Activated naive CD8-positive, alpha-beta T cell (primary cell): ENCODE data around the gene CPSF6.
"Not testable (repeated sequence)": the region's sequence is repeated elsewhere in the genome, so short reads cannot be mapped to it uniquely, and the experiment has no call there.

Experiments
- H3K27ac Mint-ChIP-seq: one replicate; pipeline ENCODE4 v1.8.0; 2021; ENCODE audit warnings: mixed read lengths
- H3K27me3 Mint-ChIP-seq: one replicate; pipeline ENCODE4 v1.8.0; 2021; ENCODE audit warnings: mixed read lengths
- H3K36me3 Mint-ChIP-seq: one replicate; pipeline ENCODE4 v1.8.0; 2021; ENCODE audit warnings: mixed read lengths
- H3K4me1 Mint-ChIP-seq: one replicate; pipeline ENCODE4 v1.8.0; 2021; ENCODE audit warnings: low read depth, mixed read lengths
- H3K4me3 Mint-ChIP-seq: one replicate; pipeline ENCODE4 v1.8.0; 2021; ENCODE audit warnings: mild to moderate bottlenecking, mixed read lengths
- H3K9me3 Mint-ChIP-seq: one replicate; pipeline ENCODE4 v1.8.0; 2021; ENCODE audit warnings: low read depth, mixed read lengths

CPSF6 gene

GRCh38 chr12:69278814-69279782 lies 39.7 kb downstream of the CPSF6 start:
- Mint-ChIP-seq H3K27me3 (no peaks in the 10 kb centered on the region), H3K36me3 (no peaks in the 10 kb centered on the region), H3K4me1 (peaks cover 42% of the 10 kb centered on the region), H3K4me3 (no peak overlapping the region), H3K27ac (peak overlapping the region; percentile 10), H3K9me3 (no peaks in the 10 kb centered on the region)

DNA sequence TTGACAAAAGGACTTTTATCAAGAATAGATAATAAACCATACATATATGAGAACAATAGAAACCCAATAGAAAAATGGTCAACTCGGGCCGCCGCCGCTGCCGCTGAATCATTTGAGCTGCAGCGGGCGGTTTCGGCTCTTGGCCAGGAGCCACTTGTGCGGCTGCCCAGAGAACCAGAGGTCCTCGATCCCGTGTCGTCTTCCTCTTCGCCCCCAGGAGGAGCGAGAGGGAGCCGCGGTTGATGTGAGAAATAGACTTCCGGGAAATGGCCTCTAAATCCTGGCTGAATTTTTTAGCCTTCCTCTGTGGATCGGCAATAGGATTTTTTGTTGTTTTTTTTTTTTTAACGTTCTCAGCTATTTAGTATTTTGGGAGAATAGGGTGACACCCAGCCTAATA lies 44.8 kb downstream of the CPSF6 start:
- Mint-ChIP-seq H3K4me3 (peak overlapping the region; percentile 76), H3K27ac (peak overlapping the region; percentile 47), H3K27me3 (no peaks in the 10 kb centered on the region), H3K9me3 (no peaks in the 10 kb centered on the region), H3K36me3 (no peaks in the 10 kb centered on the region), H3K4me1 (peaks cover 18% of the 10 kb centered on the region)

- no peaks in the 10 kb centered on the region for H3K9me3 Mint-ChIP-seq
- no peaks in the 10 kb centered on the region for H3K27me3 Mint-ChIP-seq
- H3K4me3 Mint-ChIP-seq = no peak overlapping the region
- H3K36me3 Mint-ChIP-seq = no peaks in the 10 kb centered on the region
- H3K27ac Mint-ChIP-seq = no peak overlapping the region
- peaks cover 24% of the 10 kb centered on the region for H3K4me1 Mint-ChIP-seq
Observed at GRCh38 chr12:69287556-69287955, 48.2 kb downstream of the CPSF6 start.

GRCh38 chr12:69290545-69291277 lies 51.3 kb downstream of the CPSF6 start:
- peaks cover 14% of the 10 kb centered on the region for H3K4me1 Mint-ChIP-seq
- no peaks in the 10 kb centered on the region for H3K27me3 Mint-ChIP-seq
- no peaks in the 10 kb centered on the region for H3K36me3 Mint-ChIP-seq
- no peak overlapping the region for H3K27ac Mint-ChIP-seq
- no peak overlapping the region for H3K4me3 Mint-ChIP-seq
- H3K9me3 Mint-ChIP-seq = no peaks in the 10 kb centered on the region

DNA sequence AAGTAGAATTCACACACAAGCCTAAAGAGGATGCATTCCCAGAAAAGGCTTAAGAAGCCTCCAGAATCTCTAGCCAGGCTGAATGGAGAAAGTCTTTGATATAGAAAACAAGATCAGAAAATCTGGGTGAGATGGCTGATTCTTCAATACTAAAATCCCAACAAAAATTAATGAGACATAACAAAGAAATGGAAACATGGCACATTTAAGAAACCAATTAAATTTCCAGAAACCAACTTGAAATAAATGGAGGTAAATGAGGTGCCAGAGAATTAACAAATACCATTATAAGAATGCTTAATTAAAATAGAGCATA lies 51.9 kb downstream of the CPSF6 start:
- H3K4me1 Mint-ChIP-seq = peaks cover 14% of the 10 kb centered on the region
- no peaks in the 10 kb centered on the region for H3K27me3 Mint-ChIP-seq
- no peak overlapping the region for H3K27ac Mint-ChIP-seq
- no peaks in the 10 kb centered on the region for H3K36me3 Mint-ChIP-seq
- H3K9me3 Mint-ChIP-seq = no peaks in the 10 kb centered on the region
- no peak overlapping the region for H3K4me3 Mint-ChIP-seq

DNA sequence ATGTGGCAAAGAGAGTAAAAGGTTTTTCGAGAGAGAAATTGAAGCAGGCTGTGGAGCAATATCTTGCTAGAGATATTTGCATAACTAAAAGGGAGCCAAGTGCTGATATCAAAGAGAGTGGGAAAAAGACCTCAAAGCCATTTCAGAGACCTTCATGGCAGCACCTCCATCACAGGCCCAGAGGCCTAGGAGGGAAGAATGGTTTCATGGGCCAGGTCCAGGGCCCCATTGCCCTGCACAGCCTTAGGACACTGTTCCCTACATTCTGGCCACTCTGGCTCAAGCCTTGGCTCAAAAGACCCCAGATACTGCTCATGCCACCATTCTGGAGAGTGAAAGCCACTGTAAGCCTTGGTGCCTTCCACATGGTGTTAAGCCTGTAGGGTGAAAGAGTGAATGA lies 58.8 kb downstream of the CPSF6 start:
- Mint-ChIP-seq H3K27ac (no peak overlapping the region), H3K36me3 (peaks cover 6% of the 10 kb centered on the region), H3K27me3 (peaks cover 1% of the 10 kb centered on the region), H3K9me3 (no peaks in the 10 kb centered on the region), H3K4me1 (peaks cover 6% of the 10 kb centered on the region), H3K4me3 (no peak overlapping the region)

DNA sequence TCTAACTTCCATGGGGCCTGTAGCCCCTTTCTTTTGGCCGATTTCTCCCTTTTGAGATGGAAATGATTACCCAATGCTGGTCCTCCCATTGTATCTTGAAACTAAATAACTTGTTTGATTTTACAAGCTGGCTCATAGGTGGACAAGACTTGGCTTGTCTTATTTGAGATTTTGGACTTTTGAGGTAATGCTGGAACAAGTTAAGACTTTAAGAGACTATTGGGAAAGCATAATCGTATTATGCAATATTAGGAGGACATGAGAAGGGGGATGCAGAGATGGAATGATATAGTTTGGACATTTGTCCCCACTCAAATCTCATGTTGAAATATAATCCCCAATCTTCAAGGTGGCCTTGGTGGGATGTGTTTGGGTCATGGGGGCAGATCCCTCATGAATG lies 59.6 kb downstream of the CPSF6 start:
- no peak overlapping the region for H3K27ac Mint-ChIP-seq
- peaks cover 8% of the 10 kb centered on the region for H3K36me3 Mint-ChIP-seq
- H3K4me3 Mint-ChIP-seq = no peak overlapping the region
- no peaks in the 10 kb centered on the region for H3K4me1 Mint-ChIP-seq
- H3K9me3 Mint-ChIP-seq = peaks cover 3% of the 10 kb centered on the region
- peaks cover 1% of the 10 kb centered on the region for H3K27me3 Mint-ChIP-seq

GRCh38 chr12:69304284-69304683 lies 64.9 kb downstream of the CPSF6 start:
- Mint-ChIP-seq H3K4me1 (no peaks in the 10 kb centered on the region), H3K9me3 (peaks cover 23% of the 10 kb centered on the region), H3K4me3 (no peak overlapping the region), H3K27me3 (no peaks in the 10 kb centered on the region), H3K27ac (no peak overlapping the region), H3K36me3 (peaks cover 13% of the 10 kb centered on the region)

DNA sequence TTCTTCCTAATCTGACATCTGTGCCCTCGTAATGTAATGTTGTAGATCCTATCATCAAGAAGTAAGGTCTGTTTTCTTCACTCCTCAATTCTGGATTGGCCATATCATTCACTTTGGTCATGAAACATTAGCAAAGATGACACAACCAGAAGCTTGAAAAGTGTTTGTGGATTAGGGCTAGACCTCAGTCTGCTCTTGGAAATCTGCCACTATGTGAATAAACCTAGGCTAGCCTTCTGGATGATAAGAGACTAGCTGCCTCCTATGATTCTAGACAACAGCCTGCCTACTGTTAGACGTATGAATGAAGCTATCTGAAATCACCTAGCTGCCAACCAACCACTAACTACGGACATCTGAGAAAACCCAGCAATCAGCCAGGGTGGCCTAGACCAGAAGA lies 70.1 kb downstream of the CPSF6 start:
- Mint-ChIP-seq H3K27me3 (no peaks in the 10 kb centered on the region), H3K9me3 (peaks cover 21% of the 10 kb centered on the region)

DNA sequence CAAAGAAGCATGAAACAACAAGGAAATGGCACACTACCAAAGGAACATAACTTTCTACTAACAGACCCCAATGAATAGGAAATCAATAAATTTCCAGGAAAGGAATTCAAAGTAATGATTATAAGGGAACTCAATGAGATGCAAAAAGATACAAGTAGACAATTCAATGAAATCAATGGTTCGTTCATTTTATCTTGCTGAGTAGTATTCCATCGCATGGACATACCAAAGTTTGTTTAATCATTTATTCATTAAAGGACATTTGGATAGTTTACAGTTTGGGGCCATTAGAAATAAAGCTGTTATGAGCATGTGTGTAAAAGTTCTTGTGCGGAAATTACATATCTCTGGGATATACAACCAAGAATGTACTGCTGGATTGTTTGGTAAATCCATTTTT lies 73.8 kb downstream of the CPSF6 start:
- Mint-ChIP-seq H3K4me3 (no peak overlapping the region), H3K9me3 (peaks cover 6% of the 10 kb centered on the region), H3K27me3 (no peaks in the 10 kb centered on the region), H3K27ac (no peak overlapping the region), H3K36me3 (peaks cover 6% of the 10 kb centered on the region), H3K4me1 (no peaks in the 10 kb centered on the region)

More for the DNA sequence above, 70.1 kb downstream of the CPSF6 start:
- Mint-ChIP-seq H3K4me1 (no peaks in the 10 kb centered on the region), H3K4me3 (no peak overlapping the region), H3K36me3 (peaks cover 16% of the 10 kb centered on the region), H3K27ac (no peak overlapping the region)

GRCh38 chr12:69316784-69317183 lies 77.4 kb downstream of the CPSF6 start:
- H3K4me3 Mint-ChIP-seq, H3K27me3 Mint-ChIP-seq, H3K4me1 Mint-ChIP-seq, H3K27ac Mint-ChIP-seq, H3K36me3 Mint-ChIP-seq: not testable (repeated sequence)
- H3K9me3 Mint-ChIP-seq = peaks cover 15% of the 10 kb centered on the region

- not testable (repeated sequence) for H3K27ac Mint-ChIP-seq, H3K27me3 Mint-ChIP-seq, H3K4me1 Mint-ChIP-seq, H3K36me3 Mint-ChIP-seq, H3K4me3 Mint-ChIP-seq
- peaks cover 15% of the 10 kb centered on the region for H3K9me3 Mint-ChIP-seq
Observed at GRCh38 chr12:69317233-69317632, 77.9 kb downstream of the CPSF6 start.

- Mint-ChIP-seq H3K9me3 (peaks cover 12% of the 10 kb centered on the region), H3K4me1 (no peaks in the 10 kb centered on the region), H3K27ac (no peak overlapping the region), H3K36me3 (peaks cover 7% of the 10 kb centered on the region), H3K27me3 (peaks cover 4% of the 10 kb centered on the region), H3K4me3 (no peak overlapping the region)
Observed at GRCh38 chr12:69318225-69318624, 78.9 kb downstream of the CPSF6 start.

- H3K9me3 Mint-ChIP-seq = peaks cover 10% of the 10 kb centered on the region
- H3K27me3 Mint-ChIP-seq = peaks cover 4% of the 10 kb centered on the region
- H3K36me3 Mint-ChIP-seq = peaks cover 3% of the 10 kb centered on the region
- H3K4me1 Mint-ChIP-seq = peaks cover 11% of the 10 kb centered on the region
- H3K4me3 Mint-ChIP-seq = no peak overlapping the region
- no peak overlapping the region for H3K27ac Mint-ChIP-seq
Observed at GRCh38 chr12:69321351-69321750, 82.0 kb downstream of the CPSF6 start.
